Measurements from ENCODE around the gene NGRN.

DNA sequence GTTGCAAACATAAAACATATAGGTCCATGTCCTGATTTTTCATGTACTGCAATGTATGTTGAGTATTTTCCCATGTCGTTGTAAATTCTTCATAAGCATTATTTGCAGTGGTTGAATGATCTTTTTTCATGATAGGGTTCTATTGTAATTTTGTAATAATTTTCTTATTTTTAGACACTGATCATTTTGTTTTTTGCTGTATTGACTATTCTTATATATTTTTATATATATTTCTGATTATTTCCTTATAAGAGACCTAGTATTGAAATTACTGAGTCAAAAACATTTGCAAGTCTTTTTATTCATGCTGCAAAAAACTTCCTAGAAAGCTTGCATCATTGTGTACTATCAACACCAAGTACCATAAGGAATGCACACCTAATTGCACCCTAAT, 55.4 kb downstream of the NGRN start:
- no peak for TF ChIP-seq POLR2A (IDR thresholded peaks at IDR 0.05)
- TF ChIP-seq, protein P1, sequence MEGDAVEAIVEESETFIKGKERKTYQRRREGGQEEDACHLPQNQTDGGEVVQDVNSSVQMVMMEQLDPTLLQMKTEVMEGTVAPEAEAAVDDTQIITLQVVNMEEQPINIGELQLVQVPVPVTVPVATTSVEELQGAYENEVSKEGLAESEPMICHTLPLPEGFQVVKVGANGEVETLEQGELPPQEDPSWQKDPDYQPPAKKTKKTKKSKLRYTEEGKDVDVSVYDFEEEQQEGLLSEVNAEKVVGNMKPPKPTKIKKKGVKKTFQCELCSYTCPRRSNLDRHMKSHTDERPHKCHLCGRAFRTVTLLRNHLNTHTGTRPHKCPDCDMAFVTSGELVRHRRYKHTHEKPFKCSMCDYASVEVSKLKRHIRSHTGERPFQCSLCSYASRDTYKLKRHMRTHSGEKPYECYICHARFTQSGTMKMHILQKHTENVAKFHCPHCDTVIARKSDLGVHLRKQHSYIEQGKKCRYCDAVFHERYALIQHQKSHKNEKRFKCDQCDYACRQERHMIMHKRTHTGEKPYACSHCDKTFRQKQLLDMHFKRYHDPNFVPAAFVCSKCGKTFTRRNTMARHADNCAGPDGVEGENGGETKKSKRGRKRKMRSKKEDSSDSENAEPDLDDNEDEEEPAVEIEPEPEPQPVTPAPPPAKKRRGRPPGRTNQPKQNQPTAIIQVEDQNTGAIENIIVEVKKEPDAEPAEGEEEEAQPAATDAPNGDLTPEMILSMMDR (IDR thresholded peaks at IDR 0.05) = no peak
- no peak for TF ChIP-seq POLR2AphosphoS5 (IDR thresholded peaks at IDR 0.05)
